CD4-positive, alpha-beta T cell treated with Interleukin-15 for 4 hours (primary cell): ENCODE results near the gene TNIP2.
A peak's percentile ranks its signal among the peaks of the same experiment; 100 is the strongest.

Source experiments
- DNase-seq: peaks from one replicate; pipeline ENCODE4 v3.0.0-alpha.2; 2020; ENCODE audit warnings: low spot score

The TNIP2 gene

DNA sequence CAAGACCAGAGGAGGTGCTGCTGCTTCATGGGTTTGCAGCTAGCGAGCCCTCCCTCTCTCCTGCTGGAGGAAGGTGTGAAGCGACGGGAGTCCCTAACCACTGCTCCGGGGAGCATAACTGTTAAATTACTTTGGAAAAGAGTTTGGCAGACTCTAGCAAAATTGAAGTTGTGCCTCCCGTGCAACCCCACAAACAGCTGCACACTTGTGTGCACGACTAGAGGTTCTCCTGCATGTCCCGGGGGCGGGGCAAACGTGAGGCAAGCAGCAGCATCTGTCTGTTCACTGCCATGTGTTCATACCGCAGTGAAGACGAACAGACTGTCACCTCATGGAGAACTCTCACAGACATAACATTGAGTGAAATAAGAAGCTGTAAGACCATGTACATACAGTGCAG, 34.5 kb downstream of the TNIP2 start:
- no peak for DNase-seq

DNA sequence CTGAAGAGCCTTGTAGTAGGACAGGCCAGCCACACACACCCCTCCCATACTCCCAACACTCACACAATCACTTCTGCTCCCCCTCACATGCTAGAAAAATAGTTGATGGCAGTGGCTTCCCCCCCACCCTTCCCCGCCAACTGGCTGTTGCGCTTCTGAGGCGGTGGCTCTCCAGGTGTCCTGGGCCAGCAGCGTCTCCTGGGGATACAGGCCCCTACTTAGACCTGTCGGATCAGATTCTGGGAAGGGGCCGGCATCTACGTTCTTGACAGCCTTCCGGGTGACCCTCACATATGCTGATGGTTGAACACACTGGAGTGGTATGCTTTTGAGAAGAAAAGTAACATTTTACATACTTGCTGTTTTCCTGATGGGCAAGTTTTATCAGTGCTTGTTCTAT, 39.9 kb downstream of the TNIP2 start:
- no peak for DNase-seq

DNA sequence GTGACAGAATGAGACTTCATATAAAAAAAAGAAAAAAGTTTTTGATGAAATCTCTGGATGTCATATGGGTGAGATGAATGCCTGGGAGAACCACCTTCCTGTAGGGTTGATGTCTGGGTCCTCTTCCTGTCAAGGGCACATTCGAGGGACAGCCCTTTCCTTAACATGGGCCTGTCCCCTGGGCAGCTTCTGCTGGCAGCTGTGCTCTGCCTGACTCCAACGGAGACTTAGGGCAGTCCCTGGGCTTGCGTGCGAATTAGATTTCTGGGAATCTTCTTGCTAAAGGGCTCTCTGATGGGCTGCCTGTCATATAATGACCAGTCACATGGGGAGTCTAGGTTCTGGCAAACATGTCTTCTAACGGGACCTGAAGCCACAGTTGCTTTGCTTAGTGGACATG, 40.7 kb downstream of the TNIP2 start:
- no peak for DNase-seq

DNA sequence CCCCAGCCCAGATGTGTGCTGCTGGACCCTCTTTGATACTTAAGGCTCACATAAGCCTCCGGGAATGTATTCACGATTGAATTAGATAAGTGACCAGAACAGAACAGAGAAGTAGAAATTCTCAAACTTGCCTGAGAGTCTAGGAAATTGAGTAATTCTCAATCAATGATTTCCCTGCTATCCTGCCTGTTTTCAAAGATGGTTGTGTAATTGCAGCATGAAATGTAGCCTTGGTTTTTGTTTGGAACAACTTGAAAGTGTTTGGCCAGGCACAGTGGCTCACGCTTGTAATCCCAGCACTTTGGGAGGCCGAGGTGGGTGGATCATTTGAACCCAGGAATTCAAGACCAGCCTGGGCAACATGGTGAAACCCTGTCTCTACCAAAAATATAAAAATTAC, 41.2 kb downstream of the TNIP2 start:
- no peak for DNase-seq

DNA sequence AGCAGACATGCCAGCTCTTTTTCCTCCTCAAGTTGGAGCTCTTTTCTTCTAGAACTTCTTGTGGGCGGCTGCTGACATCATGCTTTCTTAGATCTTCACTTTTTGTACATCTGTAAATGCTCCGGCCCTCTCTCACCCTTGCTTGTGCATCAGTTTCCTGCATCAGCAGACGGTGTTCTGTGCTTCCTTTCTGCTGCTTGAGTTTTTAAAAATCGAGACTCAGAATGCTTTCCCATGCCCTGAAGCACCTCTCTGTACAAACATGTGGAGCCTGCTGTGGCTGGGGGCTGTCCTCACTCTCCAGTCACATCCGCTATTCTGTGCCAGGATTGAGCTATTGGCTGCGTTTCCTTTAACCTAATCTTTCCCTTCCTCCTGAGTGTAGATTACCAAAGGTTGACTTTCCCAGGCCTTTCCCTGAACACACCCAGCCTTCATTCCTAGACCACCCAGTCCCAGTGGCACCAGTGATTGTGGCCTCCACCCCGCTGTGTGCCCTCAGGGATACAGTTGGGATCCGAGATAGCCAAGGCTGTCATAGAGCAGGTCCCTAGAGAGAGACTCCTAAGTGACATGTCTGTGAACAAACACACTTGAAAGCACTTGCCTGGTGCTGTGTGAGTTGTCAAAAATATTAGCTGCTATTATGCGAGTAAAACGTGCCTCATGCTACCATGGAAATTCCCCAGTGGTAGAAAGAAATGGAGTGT, 41.9 kb downstream of the TNIP2 start:
- DNase-seq, result peak; percentile 40

DNA sequence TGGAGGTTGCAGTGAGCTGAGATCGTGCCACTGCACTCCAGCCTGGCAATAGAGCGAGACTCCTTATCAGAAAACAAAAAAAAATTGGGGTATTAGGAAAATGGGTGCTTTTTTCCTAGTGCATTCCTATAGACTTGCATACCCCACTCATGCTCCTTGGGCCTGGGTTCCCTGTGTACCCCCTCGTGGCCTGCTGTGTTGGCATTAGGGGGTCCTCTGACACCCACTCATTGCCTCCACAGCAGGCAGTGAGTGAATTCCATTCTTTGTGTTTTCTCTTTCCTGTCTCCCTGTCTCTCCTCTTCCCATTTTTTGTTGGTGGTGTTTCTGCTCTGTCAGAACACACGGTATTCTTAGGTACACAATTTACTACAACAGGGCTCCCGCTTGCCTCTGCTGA, 42.8 kb downstream of the TNIP2 start:
- DNase-seq, result no peak

DNA sequence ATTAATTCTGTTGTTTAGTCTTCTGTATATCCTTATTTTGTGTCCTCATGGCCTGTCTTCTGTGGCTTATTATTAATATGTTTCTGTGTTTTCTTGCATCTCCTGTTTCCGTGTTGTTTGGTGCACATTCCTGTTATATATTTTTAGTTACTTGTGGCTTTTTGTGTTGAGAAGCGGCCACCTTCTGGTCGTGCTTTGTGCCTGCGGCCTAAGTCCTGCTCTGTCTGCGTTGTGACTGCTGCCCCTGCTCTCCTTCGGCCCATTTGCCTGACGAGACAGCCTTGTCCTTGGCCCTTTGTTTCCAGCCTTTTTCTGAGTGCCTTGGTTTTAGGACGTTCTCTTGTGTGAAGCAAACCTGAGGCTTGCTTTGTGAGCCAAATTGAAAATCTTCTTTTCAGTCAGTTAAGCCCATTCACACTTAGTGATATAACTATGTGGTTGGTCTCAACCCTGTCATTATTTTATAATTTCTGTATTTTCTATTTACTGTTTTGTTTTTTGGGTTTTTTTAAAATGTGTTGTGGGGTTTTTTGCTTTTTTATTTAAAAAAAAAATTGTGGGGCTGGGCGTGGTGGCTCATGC, 43.8 kb downstream of the TNIP2 start:
- no peak for DNase-seq

DNA sequence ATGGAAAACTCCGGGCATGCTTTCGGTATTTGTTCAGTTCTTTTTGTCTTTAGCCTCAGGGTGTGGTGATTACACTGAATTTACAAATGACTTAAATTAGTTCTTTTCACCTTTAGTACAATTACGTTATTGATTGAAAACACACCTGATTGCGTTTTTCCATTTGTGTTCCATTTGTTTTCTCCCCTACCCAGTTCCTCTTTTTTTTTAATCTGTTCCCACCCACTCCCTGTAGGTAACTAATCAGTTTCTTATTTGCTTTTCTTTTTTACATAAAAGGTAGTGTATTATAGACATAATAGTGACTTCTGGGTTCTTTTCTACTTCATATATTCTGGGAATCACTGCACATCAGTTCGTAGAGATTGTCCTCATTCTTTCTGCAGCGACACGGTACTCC, 53.4 kb downstream of the TNIP2 start:
- no peak for DNase-seq

DNA sequence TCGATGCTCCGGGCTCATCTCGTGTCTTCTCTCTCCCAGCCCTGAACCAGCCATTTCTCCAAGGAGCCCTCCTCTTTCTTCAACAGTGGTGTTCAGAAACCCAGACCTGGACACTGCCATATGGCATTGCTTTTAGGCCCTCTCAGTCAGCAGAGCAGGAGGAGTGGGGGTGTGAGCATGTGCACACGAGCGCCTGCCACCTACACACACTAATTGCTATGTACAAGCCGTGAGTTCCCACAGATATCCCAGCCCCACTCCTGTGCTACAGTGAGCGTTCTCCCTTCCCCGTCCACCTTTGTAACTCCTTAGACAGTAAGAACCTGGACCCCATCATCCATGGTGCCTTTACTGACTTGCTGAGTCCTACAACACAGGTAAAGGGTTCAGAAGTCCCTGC, 53.8 kb downstream of the TNIP2 start:
- DNase-seq, result no peak

DNA sequence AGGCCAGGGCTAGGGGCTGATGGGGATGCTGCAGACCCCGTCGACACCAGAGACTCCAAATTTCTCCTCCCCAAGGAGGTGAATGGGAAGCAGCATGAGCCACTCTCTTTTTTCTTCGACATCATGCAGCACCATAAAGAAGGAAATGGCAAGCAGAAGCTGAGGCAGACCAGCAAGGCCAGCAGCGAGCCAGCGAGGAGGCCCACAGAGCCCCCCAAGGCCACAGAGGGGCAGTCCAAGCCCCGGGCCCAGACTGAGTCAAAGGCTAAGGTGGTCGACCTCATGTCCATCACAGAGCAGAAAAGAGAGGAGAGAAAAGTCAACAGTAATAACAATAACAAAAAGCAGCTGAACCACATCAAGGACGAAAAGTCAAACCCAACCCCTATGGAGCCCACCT, 56.1 kb downstream of the TNIP2 start:
- DNase-seq, result no peak

DNA sequence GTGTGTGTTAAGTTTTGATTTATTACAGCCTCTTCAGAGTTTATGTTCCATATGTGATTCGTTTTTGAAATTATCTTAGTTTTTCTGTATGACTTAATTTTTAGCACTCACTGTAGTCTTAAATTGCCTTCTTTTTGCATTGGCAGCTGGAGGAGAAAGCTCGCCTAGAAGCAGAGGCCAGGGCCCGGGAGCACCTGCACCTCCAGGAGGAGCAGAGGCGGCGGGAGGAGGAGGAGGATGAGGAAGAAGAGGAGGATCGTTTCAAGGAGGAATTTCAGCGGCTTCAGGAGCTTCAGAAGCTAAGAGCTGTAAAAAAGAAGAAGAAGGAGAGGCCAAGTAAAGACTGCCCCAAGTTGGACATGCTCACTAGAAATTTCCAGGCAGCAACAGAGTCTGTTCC, 56.6 kb downstream of the TNIP2 start:
- DNase-seq, result no peak

DNA sequence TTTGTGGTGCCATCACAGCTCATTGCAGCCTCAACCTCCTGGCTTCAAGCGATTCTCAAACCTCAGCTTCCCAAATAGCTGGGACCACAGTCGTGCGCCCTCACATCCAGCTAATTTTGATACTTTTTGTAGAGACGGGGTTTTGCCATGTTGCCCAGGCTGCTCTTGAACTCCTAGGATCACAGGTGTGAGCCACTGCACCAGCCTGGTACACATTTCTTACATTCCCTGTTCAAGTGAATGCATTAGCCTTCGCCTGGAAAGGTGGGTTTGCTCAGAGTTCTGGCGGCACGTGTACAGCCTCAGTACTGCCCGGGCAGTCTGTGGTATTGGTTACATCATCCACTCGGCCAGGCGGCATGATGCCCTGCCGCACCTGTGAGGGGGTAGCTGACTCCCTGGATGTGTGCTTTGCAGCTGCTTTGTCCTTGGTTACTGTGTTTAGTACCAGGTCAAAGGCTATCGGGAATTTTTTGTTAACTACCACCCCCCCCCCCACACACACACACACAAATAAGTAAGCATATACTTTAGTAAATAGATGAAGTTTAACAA, 57.1 kb downstream of the TNIP2 start:
- no peak for DNase-seq

DNA sequence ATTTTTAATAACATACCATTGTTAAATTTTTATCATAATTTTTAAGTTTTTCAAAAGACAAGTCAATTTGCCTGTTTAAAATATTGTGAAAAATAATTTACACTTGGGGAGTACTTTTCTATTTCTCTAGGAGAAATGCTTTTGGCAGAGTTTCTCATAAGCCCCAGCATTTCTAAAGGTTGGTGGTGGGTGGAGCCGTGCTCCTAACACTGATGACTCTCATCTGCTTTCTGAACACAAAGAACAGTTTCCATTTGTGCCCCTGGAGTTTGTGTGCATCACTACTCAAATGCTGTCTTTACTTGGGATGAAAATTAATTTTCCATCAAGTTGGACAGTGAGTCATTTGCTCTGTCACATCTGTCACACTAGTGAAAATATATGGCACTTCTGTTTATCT, 57.6 kb downstream of the TNIP2 start:
- no peak for DNase-seq

DNA sequence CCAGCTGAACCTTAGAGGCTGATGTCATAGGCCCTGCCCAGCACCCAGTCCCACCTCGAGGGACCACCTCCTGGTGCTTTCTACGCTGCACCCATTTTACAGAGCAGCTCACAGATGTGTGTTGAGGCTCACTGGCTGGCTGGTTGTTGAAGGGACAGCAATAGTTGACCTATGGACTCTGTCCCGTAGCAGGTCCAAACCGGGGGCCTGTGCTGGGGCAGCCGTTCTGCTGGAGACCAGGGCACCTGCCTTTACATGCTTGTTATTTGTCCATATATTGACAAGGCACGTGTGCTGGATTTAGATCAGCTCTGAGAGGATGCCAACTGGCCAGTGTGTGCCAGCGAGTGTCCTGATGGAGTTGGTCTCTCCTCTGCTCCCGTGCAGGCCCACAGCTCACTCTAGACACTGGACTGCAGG, 58.1 kb downstream of the TNIP2 start:
- no peak for DNase-seq

DNA sequence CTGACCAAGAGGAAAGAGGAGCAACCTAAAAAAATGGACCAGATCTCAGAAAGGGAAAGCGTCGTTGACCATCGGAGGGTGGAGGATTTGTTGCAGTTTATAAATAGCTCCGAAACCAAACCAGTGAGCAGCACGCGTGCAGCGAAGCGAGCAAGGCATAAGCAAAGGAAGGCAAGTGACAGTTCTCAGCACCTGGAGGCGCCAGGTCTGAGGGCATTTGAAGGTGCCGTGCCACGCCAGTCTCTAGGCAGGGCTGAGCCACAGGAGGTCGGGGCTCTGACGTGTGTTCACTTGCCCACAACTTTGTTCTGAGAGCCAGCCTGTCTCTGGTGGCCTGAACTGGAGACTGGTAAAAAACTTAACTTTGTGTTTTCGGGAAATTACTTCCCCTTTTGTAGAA, 59.7 kb downstream of the TNIP2 start:
- DNase-seq, result no peak

DNA sequence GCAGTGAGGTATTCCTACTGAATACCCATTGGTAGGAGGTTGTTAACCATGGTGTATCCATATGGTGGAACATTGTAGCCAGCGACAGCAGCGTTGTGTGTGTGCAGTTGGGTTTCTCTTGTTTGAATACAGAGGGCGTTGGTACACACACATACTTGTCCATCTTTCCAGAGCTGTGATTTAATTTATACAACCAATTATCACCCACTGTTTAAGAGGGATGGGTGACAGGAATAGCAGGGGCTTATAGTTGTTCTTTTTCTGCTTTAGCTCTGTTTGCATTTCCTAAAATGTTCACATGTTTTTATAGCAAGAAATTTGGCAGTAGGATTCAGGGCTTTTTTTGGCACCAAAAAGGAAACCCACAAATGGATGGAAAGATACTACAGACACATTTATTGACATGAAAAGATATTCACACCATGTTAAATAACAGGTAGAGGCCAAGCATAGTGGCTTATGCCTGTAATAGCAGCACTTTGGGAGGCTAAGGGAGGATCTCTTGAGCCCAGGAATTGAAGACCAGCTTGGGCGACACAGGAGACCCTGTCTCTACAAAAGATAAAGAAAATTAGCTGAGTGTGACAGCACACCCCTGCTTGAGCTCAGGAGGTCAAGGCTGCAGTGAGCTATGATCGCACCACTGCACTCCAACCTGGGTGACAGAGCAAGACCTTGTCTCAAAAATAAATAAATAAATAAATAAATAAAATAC, 60.6 kb downstream of the TNIP2 start:
- DNase-seq, result no peak

DNA sequence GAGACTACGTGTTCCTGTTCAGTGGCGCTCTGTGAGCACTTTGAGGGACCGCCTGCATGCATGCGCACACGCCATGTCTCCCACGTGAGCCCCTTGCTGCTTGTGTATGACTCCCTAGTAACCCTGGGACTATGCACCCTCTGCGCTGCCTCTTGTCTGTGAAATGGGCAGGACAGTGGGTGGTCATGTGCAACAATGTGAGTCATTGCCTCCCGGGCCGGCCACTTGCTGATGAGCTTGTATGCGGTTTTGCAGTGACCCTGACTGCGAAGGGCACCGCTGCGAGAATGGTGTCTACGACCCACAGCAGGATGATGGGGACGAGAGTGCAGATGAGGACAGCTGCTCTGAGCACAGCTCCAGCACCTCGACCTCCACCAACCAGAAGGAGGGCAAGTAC, 61.4 kb downstream of the TNIP2 start:
- no peak for DNase-seq

DNA sequence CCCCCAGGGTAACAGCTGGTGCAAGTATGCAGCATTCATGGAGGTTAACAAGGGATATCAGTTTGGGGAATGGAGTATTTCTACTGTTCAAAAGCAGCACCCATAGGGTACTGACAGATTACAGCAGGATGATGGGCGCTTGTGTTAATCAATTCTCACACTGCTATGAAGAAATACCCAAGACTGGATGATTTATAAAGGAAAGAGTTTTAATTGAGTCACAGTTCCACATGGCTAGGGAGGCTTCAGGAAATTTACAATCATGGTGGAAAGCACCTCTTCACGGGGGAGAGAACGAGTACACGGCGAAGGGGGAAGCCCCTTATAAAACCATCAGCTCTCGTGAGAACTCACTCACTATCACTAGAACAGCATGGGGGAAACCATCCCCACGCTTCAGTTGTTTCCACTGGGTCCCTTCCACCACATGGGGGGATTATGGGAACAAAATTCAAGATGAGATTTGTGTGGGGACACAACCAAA, 64.1 kb downstream of the TNIP2 start:
- DNase-seq, result no peak
